Posterior vena cava (tissue), 2 donors: ENCODE measurements around the gene MAP7. TPM values are rescaled to one million over a fixed set of nuclear protein-coding genes. Genes with fewer than 3 reads are reported as not detected.
"Not testable (repeated sequence)": the region's sequence is repeated elsewhere in the genome, so short reads cannot be mapped to it uniquely, and the experiment has no call there.

Experiments used
- DNase-seq: peaks from one replicate; pipeline ENCODE4 v3.0.0-alpha.2; 2020; ENCODE audit warnings: low spot score
- intact Hi-C, 2 donors: fragments of 100-400 bp; cut with DNase I; formaldehyde crosslinking; loops; one replicate each; pipeline versions ENCODE4 v1.14.1 to v1.14.2; 2022 to 2023
- total RNA-seq, 2 donors: library from RNA; stranded (reverse); fragmentation: NEBNext Ultra II Directional; extraction: Animal tissue kit (Norgen Biotek cat#: 25700); gene quantifications; one replicate each; pipeline ENCODE4 v1.2.1, GENCODE V29; 2021
- donor health status: DM: yes; HTN: yes; CAD: no.
- donor health status: DM: yes; HTN: yes; CAD: no.

Gene MAP7
- total RNA-seq, 2 donors from 2014 or later = 2.7 to 3.1 TPM

GRCh38 chr6:136410201-136411024 is 139.8 kb downstream of the MAP7 start:
- no peak for DNase-seq
- intact Hi-C loops = no loop called here

- intact Hi-C loops = no loop called here
- no peak for DNase-seq
These were observed 140.6 kb downstream of the MAP7 start for GRCh38 chr6:136409597-136409996.

GRCh38 chr6:136408204-136408603 is 142.0 kb downstream of the MAP7 start:
- intact Hi-C loops = no loop called here
- DNase-seq = no peak

GRCh38 chr6:136405420-136406029 is 144.7 kb downstream of the MAP7 start:
- intact Hi-C loops = no loop called here
- DNase-seq = no peak

GRCh38 chr6:136404627-136405419 is 145.4 kb downstream of the MAP7 start:
- no peak for DNase-seq
- intact Hi-C loops = no loop called here

- intact Hi-C loops = no loop called here
- no peak for DNase-seq
These were observed 146.2 kb downstream of the MAP7 start for GRCh38 chr6:136404007-136404406.

GRCh38 chr6:136403110-136403980 is 146.9 kb downstream of the MAP7 start:
- no peak for DNase-seq
- intact Hi-C loops = no loop called here

GRCh38 chr6:136401749-136402148 is 148.5 kb downstream of the MAP7 start:
- intact Hi-C loops = no loop called here
- no peak for DNase-seq

- intact Hi-C loops, DNase-seq: not testable (repeated sequence)
These were observed 149.0 kb downstream of the MAP7 start for GRCh38 chr6:136401236-136401635.

- no peak for DNase-seq
These were observed 151.8 kb downstream of the MAP7 start for GRCh38 chr6:136398453-136398852.

GRCh38 chr6:136396908-136397307 is 153.3 kb downstream of the MAP7 start:
- intact Hi-C loops = no loop called here
- DNase-seq = no peak

More at GRCh38 chr6:136398453-136398852, 151.8 kb downstream of the MAP7 start:
- intact Hi-C loops = no loop called here

- intact Hi-C loops, DNase-seq: not testable (repeated sequence)
These were observed 159.3 kb downstream of the MAP7 start for GRCh38 chr6:136390959-136391358.

- intact Hi-C loops = no loop called here
- DNase-seq = no peak
These were observed 162.9 kb downstream of the MAP7 start for GRCh38 chr6:136387316-136387715.

GRCh38 chr6:136383268-136383937 is 166.8 kb downstream of the MAP7 start:
- intact Hi-C loops = no loop called here

GRCh38 chr6:136382676-136383252 is 167.5 kb downstream of the MAP7 start:
- no peak for DNase-seq
- intact Hi-C loops = no loop called here

More at GRCh38 chr6:136383268-136383937, 166.8 kb downstream of the MAP7 start:
- no peak for DNase-seq

- no peak for DNase-seq
- intact Hi-C loops = no loop called here
These were observed 171.3 kb downstream of the MAP7 start for GRCh38 chr6:136378888-136379287.

- intact Hi-C loops, DNase-seq: not testable (repeated sequence)
These were observed 174.4 kb downstream of the MAP7 start for GRCh38 chr6:136375836-136376235.

- intact Hi-C loops = no loop called here
- no peak for DNase-seq
These were observed 178.3 kb downstream of the MAP7 start for GRCh38 chr6:136371959-136372358.
